Measurements from ENCODE around the gene OLIG2.

Gene OLIG2

DNA sequence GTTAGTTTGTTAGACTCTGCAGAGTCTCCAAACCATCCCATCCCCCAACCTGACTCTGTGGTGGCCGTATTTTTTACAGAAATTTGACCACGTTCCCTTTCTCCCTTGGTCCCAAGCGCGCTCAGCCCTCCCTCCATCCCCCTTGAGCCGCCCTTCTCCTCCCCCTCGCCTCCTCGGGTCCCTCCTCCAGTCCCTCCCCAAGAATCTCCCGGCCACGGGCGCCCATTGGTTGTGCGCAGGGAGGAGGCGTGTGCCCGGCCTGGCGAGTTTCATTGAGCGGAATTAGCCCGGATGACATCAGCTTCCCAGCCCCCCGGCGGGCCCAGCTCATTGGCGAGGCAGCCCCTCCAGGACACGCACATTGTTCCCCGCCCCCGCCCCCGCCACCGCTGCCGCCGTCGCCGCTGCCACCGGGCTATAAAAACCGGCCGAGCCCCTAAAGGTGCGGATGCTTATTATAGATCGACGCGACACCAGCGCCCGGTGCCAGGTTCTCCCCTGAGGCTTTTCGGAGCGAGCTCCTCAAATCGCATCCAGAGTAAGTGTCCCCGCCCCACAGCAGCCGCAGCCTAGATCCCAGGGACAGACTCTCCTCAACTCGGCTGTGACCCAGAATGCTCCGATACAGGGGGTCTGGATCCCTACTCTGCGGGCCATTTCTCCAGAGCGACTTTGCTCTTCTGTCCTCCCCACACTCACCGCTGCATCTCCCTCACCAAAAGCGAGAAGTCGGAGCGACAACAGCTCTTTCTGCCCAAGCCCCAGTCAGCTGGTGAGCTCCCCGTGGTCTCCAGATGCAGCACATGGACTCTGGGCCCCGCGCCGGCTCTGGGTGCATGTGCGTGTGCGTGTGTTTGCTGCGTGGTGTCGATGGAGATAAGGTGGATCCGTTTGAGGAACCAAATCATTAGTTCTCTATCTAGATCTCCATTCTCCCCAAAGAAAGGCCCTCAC is at the start of gene OLIG2:
TSS of gene OLIG2 (plus strand) at position 447 of the 954 bp plus-strand sequence. CDS start 928 bp downstream, outside the sequence.
- no peak for TF ChIP-seq TAF1 (IDR thresholded peaks at IDR 0.05; ENCODE audit: low read depth)
- TF ChIP-seq TCF12 (IDR thresholded peaks at IDR 0.05; ENCODE audit: low read depth) = no peak
- TF ChIP-seq, protein P1, sequence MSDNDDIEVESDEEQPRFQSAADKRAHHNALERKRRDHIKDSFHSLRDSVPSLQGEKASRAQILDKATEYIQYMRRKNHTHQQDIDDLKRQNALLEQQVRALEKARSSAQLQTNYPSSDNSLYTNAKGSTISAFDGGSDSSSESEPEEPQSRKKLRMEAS (IDR thresholded peaks at IDR 0.05) = no peak
- TF ChIP-seq EGR1 (IDR thresholded peaks at IDR 0.05) = no peak
- TF ChIP-seq RAD21 (IDR thresholded peaks at IDR 0.05; ENCODE audit: low read depth) = no peak
- no peak for TF ChIP-seq CREB1 (IDR thresholded peaks at IDR 0.05; ENCODE audit: low read depth)
- TF ChIP-seq, protein P2, sequence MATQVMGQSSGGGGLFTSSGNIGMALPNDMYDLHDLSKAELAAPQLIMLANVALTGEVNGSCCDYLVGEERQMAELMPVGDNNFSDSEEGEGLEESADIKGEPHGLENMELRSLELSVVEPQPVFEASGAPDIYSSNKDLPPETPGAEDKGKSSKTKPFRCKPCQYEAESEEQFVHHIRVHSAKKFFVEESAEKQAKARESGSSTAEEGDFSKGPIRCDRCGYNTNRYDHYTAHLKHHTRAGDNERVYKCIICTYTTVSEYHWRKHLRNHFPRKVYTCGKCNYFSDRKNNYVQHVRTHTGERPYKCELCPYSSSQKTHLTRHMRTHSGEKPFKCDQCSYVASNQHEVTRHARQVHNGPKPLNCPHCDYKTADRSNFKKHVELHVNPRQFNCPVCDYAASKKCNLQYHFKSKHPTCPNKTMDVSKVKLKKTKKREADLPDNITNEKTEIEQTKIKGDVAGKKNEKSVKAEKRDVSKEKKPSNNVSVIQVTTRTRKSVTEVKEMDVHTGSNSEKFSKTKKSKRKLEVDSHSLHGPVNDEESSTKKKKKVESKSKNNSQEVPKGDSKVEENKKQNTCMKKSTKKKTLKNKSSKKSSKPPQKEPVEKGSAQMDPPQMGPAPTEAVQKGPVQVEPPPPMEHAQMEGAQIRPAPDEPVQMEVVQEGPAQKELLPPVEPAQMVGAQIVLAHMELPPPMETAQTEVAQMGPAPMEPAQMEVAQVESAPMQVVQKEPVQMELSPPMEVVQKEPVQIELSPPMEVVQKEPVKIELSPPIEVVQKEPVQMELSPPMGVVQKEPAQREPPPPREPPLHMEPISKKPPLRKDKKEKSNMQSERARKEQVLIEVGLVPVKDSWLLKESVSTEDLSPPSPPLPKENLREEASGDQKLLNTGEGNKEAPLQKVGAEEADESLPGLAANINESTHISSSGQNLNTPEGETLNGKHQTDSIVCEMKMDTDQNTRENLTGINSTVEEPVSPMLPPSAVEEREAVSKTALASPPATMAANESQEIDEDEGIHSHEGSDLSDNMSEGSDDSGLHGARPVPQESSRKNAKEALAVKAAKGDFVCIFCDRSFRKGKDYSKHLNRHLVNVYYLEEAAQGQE (IDR thresholded peaks at IDR 0.05; ENCODE audit: low read depth) = no peak
- TF ChIP-seq FOXM1 (IDR thresholded peaks at IDR 0.05; ENCODE audit: borderline replicate concordance, low read depth) = no peak
- no peak for TF ChIP-seq EP300 (IDR thresholded peaks at IDR 0.05; ENCODE audit: borderline replicate concordance)
- no peak for TF ChIP-seq TEAD4 (IDR thresholded peaks at IDR 0.05)
- TF ChIP-seq ZBTB7A (IDR thresholded peaks at IDR 0.05; ENCODE audit: low read depth) = no peak
- no peak for TF ChIP-seq CEBPB (IDR thresholded peaks at IDR 0.05)
- TF ChIP-seq YY1 (IDR thresholded peaks at IDR 0.05; ENCODE audit: low read depth) = no peak
- no peak for TF ChIP-seq NFIC (IDR thresholded peaks at IDR 0.05)
- TF ChIP-seq, protein P3, sequence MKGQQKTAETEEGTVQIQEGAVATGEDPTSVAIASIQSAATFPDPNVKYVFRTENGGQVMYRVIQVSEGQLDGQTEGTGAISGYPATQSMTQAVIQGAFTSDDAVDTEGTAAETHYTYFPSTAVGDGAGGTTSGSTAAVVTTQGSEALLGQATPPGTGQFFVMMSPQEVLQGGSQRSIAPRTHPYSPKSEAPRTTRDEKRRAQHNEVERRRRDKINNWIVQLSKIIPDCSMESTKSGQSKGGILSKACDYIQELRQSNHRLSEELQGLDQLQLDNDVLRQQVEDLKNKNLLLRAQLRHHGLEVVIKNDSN (IDR thresholded peaks at IDR 0.05) = no peak

DNA sequence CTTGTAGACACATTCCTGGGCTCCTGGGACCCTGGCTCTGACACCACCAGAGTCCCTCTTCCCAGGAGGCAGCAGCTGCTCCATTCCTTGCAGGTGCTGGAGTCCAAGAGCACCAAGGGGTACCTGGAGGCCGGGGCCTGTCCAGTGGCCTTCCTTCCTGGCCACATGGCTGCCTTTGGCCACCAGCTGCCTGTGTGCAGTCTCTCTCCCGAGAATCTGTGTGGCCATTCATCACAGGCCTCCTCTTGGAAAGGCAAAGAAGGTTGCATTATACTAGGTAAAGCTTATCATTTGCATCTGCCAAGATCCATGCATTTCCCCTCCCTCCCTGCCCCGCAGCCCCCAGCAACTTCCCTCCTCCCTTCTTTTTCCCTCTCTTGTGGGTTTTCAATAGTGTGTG is 48.9 kb upstream of the OLIG2 start:
- TF ChIP-seq YY1 (IDR thresholded peaks at IDR 0.05; ENCODE audit: low read depth) (no peak), NFIC (IDR thresholded peaks at IDR 0.05) (no peak), FOXM1 (IDR thresholded peaks at IDR 0.05; ENCODE audit: borderline replicate concordance, low read depth) (no peak), CREB1 (IDR thresholded peaks at IDR 0.05; ENCODE audit: low read depth) (no peak)

DNA sequence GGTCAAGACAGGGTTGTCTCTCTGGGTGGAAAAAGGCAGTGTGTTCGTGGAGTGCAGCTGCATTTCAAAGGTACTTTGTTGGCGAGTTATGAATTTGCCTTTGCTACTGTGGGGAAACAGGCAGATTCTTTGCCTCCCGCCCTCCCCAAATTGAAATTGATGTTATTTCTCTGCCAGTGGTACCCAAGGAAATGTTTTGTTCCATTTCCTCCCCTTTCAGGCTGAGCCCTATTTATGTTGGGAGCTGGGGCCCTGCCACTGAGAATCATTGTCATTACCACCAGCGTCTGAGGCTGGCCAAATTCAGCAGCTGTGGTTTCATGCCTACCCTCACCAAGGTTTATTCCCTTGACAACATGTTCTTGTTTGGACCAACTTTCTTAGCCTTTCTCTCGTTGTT is 48.5 kb upstream of the OLIG2 start:
- no peak for TF ChIP-seq RAD21 (IDR thresholded peaks at IDR 0.05; ENCODE audit: low read depth)
- TF ChIP-seq CREB1 (IDR thresholded peaks at IDR 0.05; ENCODE audit: low read depth) = no peak

DNA sequence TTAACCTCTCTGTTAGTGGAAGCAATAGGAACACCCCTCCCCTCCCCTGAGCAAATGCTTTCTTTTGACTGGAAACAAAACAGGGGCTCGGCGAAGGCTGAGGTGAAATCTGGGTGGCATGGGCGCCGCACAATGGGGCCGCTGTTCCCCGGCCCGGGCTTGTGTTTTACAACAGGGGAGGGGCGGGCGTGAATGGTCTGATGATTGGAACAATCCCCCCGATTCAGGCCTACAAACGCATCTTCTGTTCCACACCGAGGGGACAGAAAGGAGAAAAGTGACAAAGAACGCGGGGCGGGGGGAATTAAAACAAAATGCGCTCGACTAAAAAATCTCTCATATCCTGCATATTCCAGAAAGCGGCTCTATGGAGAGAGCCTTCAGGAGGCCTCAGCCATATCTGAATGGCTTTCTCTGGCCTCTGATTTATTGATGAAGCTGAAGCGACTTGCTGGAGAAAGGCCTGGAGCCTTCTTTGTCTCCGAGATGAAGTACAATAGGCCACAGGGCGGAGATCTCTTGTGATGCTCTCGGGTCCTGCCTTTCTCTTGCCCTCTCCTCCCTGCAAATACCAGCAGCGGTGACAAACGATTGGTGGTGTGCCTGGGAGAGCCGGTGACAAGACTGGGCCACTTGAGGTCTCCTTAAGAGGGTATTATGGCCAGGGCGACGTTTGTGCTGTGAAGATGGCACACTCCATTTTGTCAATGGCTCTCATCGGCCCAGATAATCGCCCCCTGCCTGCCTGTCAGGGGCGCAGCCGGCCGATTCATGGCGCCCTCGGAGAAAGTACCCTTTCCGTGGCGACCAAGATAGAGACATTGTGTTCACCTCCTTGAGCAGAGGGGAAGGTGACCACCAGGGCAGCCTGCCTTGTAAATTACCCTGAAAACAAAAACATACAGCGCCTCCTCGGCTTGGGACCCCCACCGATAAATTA is 47.1 kb upstream of the OLIG2 start:
- no peak for TF ChIP-seq EP300 (IDR thresholded peaks at IDR 0.05; ENCODE audit: borderline replicate concordance)
- TF ChIP-seq, protein P1 (IDR thresholded peaks at IDR 0.05) = no peak
- no peak for TF ChIP-seq TCF12 (IDR thresholded peaks at IDR 0.05; ENCODE audit: low read depth)
- TF ChIP-seq ZBTB7A (IDR thresholded peaks at IDR 0.05; ENCODE audit: low read depth) = no peak
- TF ChIP-seq CREB1 (IDR thresholded peaks at IDR 0.05; ENCODE audit: low read depth) = no peak
- TF ChIP-seq RAD21 (IDR thresholded peaks at IDR 0.05; ENCODE audit: low read depth) = no peak

DNA sequence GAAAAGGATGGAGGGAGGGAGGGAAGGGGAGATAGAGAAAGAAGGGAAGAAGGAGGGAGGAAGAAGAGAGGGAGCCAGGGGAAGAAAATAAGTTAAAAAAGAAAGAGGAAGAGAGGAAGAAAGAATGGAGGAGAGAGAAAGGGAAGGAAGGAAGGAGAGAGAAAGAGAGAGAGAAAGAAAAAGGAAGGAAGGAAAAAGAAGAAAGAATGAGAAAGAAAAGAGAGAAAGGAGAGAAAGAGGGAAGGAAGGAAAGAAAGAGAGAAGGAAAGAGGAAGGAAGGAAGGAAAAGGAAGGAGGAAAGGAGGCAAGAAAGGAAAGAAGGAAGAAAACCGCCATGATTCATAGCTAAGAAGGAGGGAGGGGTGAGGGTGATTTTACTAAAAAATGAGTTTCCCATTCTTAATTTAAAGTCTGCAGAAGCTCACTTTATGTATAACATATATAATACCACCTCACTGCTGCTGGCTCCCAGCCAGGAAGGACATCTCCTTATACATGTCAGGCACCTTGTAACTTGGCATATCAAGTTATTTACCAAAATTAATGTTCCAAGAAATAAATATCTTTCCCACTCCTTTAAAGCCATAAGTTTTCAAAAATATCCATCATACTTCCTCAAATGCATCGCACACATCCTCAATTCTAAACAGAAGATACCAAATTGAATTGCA is 46.0 kb upstream of the OLIG2 start:
- no peak for TF ChIP-seq YY1 (IDR thresholded peaks at IDR 0.05; ENCODE audit: low read depth)
- TF ChIP-seq RAD21 (IDR thresholded peaks at IDR 0.05; ENCODE audit: low read depth) = no peak
- TF ChIP-seq CREB1 (IDR thresholded peaks at IDR 0.05; ENCODE audit: low read depth) = no peak
- TF ChIP-seq, protein P1 (IDR thresholded peaks at IDR 0.05) = no peak
- TF ChIP-seq, protein P3 (IDR thresholded peaks at IDR 0.05) = no peak
- TF ChIP-seq TCF12 (IDR thresholded peaks at IDR 0.05; ENCODE audit: low read depth) = no peak
- no peak for TF ChIP-seq NFIC (IDR thresholded peaks at IDR 0.05)
- TF ChIP-seq FOXM1 (IDR thresholded peaks at IDR 0.05; ENCODE audit: borderline replicate concordance, low read depth) = no peak
- TF ChIP-seq CEBPB (IDR thresholded peaks at IDR 0.05) = no peak
- TF ChIP-seq, protein P2 (IDR thresholded peaks at IDR 0.05; ENCODE audit: low read depth) = no peak
- TF ChIP-seq EGR1 (IDR thresholded peaks at IDR 0.05) = no peak

Data from Ishikawa (cell line).